ENCODE results near the gene GPS1. TPM values are rescaled to one million over a fixed set of nuclear protein-coding genes. Genes with fewer than 3 reads are reported as not detected.
A peak's percentile ranks its signal among the peaks of the same experiment; 100 is the strongest.

GPS1 gene
- total and polyA plus RNA-seq, 9 of the 15 experiments (the other 6 are each of a cell fraction or from before 2014, with no cell fraction given): 3.1 to 167 (median 69.9) TPM

- TF ChIP-seq ETS1 (conservative IDR thresholded peaks at IDR 0.05; ENCODE audit: control insufficient read depth, low read depth, low read length) (peak; percentile 32; the same call in 1 of the 2 replicates), BRF2 (IDR thresholded peaks at IDR 0.05; ENCODE audit: borderline replicate concordance, insufficient read depth, insufficient read length) (no peak), ESRRB (CRISPR knock-in tag; IDR thresholded peaks at IDR 0.05; ENCODE audit: borderline replicate concordance) (0 out of 2 replicates have a peak, but pooled peaks have one; percentile 56), TAF1 (IDR thresholded peaks at IDR 0.05; ENCODE audit: control insufficient read depth, extremely low read depth, insufficient read depth, low read length, severe bottlenecking) (peak; percentile 7), ETV1 (tag; conservative IDR thresholded peaks at IDR 0.05; ENCODE audit: low read depth) (no peak), CEBPG (CRISPR knock-in tag; IDR thresholded peaks at IDR 0.05) (no peak), CEBPG (tag; conservative IDR thresholded peaks at IDR 0.05 in 1 of 2, IDR thresholded peaks at IDR 0.05 in 1 of 2) (no peak), POLR2B (IDR thresholded peaks at IDR 0.05; ENCODE audit: low read depth, partially characterized antibody) (peak; percentile 70), CXXC5 (CRISPR knock-in tag; IDR thresholded peaks at IDR 0.05) (no peak), MYNN (IDR thresholded peaks at IDR 0.05) (peak; percentile 17; the same call in 1 of the 2 replicates), MYNN (CRISPR knock-in tag; IDR thresholded peaks at IDR 0.05) (no peak), FIP1L1 (IDR thresholded peaks at IDR 0.05; ENCODE audit: low read depth, low read length, poor library complexity, severe bottlenecking) (no peak), PCBP1 (IDR thresholded peaks at IDR 0.05; ENCODE audit: low read depth, low read length, poor library complexity, severe bottlenecking) (peak; percentile 16), CTCF (IDR thresholded peaks at IDR 0.05 in 2 of 3, conservative IDR thresholded peaks at IDR 0.05 in 1 of 3; ENCODE audit: insufficient read depth in 2 of 3, low read depth in 1 of 3, low read length in 3 of 3) (peak in 2 of 3 experiments; percentile 7 to 29; a peak in 2 of 6 replicates), RBFOX2 (IDR thresholded peaks at IDR 0.05; ENCODE audit: low read depth, low read length) (peak; percentile 66), POLR2AphosphoS5 (IDR thresholded peaks at IDR 0.05; ENCODE audit: control insufficient read depth, insufficient read depth, low read depth, low read length) (0 out of 2 replicates have a peak, but pooled peaks have one; percentile 25)
These were observed 26.1 kb downstream of the GPS1 start (continued) for GRCh38 chr17:82077617-82078358.

Measured in K562 (cell line).